ENCODE measurements around the gene ZNF112. TPM values are rescaled to one million over a fixed set of nuclear protein-coding genes. Genes with fewer than 3 reads are reported as not detected.

Gene ZNF112
- total RNA-seq, 1 experiment from 2014 or later: 5.4 TPM

DNA sequence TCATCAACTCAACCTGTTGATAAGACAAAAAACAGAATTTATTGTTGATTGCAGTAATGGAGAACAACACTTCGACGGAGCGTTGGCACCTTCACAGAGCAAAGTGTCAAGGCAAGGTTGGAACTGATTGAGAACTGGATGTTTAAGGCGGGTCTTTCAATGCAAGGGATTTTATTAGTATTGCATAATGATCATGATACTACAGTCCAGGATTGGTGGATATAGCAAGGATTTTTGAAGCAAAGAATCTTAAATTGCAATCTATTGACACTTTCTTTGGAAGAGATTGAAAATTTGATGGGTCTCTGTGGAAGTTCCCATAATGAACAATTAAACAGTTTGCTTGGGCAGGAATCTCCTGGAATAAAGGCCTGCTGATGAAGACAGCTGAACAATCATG is 51.0 kb downstream of the ZNF112 start:
- peaks cover 14% of the 10 kb centered on the region for H3K36me3 Mint-ChIP-seq (ENCODE audit: insufficient read depth, unreplicated experiment)
- BruUV-seq (replicated peaks): no TSS peak
- ChIA-PET POLR2A (interaction anchor here (0.6 to 2.6 kb wide), 14 partner anchors 9 to 1002 kb away, joined by 3 to 26 read pairs (median 4); partner anchors contain the start of genes ZNF112, ZNF221, ZNF225 and ZNF226), CTCF (interaction anchor here (0.7 kb wide), 1 partner anchor 565 kb away, joined by 3 read pairs; no protein-coding TSS in a partner anchor)
- DNase-seq (ENCODE audit: unreplicated experiment): no peak
- no peaks in the 10 kb centered on the region for H3K27me3 Mint-ChIP-seq (ENCODE audit: insufficient read depth, unreplicated experiment)
- no peak for TF ChIP-seq CTCF (IDR thresholded peaks at IDR 0.05; ENCODE audit: unreplicated experiment)
- no peak overlapping the region for H3K27ac Mint-ChIP-seq (ENCODE audit: low read depth, unreplicated experiment)
- peaks cover 6% of the 10 kb centered on the region for H3K9me3 Mint-ChIP-seq (ENCODE audit: unreplicated experiment)
- peaks cover 4% of the 10 kb centered on the region for H3K4me1 Mint-ChIP-seq (ENCODE audit: insufficient read depth, unreplicated experiment)
- intact Hi-C loops (cut with micrococcal nuclease): loop anchor here (2.0 kb wide), 2 partner anchors 51 to 93 kb away; partner anchors contain the start of genes ZNF112 and ZNF227
- no peak overlapping the region for H3K4me3 Mint-ChIP-seq (ENCODE audit: unreplicated experiment)

- POLR2A ChIA-PET: interaction anchor here (0.6 to 2.6 kb wide), 17 partner anchors 10 to 1003 kb away, joined by 3 to 26 read pairs (median 4); partner anchors contain the start of genes ZNF112, ZNF180, ZNF221 and ZNF225
- BruUV-seq (replicated peaks): no TSS peak
- peak within 1 kb of the TSS; percentile 64 for H3K27ac Mint-ChIP-seq (ENCODE audit: low read depth, unreplicated experiment)
- H3K27me3 Mint-ChIP-seq (ENCODE audit: insufficient read depth, unreplicated experiment): no peaks in the 10 kb centered on the region
- H3K36me3 Mint-ChIP-seq (ENCODE audit: insufficient read depth, unreplicated experiment): peaks cover 19% of the 10 kb centered on the region
- peak within 1 kb of the TSS; percentile 90 for H3K4me3 Mint-ChIP-seq (ENCODE audit: unreplicated experiment)
- H3K4me1 Mint-ChIP-seq (ENCODE audit: insufficient read depth, unreplicated experiment): peaks cover 4% of the 10 kb centered on the region
- TF ChIP-seq CTCF (IDR thresholded peaks at IDR 0.05; ENCODE audit: unreplicated experiment): no peak
- peak; percentile 99 for DNase-seq (ENCODE audit: unreplicated experiment)
- CTCF ChIA-PET: interaction anchor here (0.7 to 1.1 kb wide), 2 partner anchors 52 to 566 kb away, joined by 3 read pairs; no protein-coding TSS in a partner anchor
- peaks cover 2% of the 10 kb centered on the region for H3K9me3 Mint-ChIP-seq (ENCODE audit: unreplicated experiment)
- intact Hi-C loops (cut with micrococcal nuclease): loop anchor here (1.0 to 2.0 kb wide), 3 partner anchors 52 to 191 kb away; partner anchors contain the start of genes ZNF112, ZNF225 and ZNF227
These were observed 51.8 kb downstream of the ZNF112 start, which contains the start of gene ZNF235 for GRCh38 chr19:44304659-44305193. Gene ZNF235, minus strand, starts transcription at chr19:44305025. Its CDS starts 1,621 bp downstream, at chr19:44303404.

DNA sequence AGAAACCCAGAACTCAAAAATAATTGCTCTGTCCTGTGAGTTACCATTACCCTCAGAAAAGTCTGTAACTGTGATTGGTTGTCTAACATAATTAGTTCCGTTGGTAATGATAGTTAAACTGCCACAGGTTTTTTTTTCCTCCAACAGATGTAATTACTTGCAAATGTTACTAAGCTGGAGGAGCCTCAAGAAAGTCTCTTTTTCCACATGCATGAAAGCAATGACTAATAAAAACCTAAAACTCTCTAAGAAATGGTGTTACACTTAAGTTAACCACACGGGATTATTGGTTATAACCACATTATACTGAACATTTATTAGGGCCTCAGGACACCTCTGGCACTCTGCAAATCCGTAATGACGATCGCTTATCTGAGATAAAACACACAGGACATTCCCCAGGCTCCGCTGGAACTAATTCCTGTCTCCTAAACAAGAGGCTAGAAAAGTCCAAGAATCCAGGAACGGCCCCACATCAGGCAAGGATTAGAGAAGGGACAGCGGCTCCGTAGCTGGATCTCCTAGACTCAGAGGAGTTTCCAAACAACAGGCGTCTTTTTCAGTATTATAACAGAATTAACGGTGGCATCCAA is 52.4 kb downstream of the ZNF112 start:
- intact Hi-C loops (cut with micrococcal nuclease): loop anchor here (1.0 to 2.0 kb wide), 3 partner anchors 53 to 191 kb away; partner anchors contain the start of genes ZNF112, ZNF225 and ZNF227
- ChIA-PET POLR2A (interaction anchor here (1.2 to 2.6 kb wide), 11 partner anchors 11 to 196 kb away, joined by 3 to 26 read pairs (median 4); partner anchors contain the start of genes ZNF112, ZNF180, ZNF225 and ZNF226), CTCF (interaction anchor here (1.1 kb wide), 1 partner anchor 52 kb away, joined by 3 read pairs; no protein-coding TSS in a partner anchor)
- Mint-ChIP-seq H3K4me1 (ENCODE audit: insufficient read depth, unreplicated experiment) (peaks cover 4% of the 10 kb centered on the region), H3K4me3 (ENCODE audit: unreplicated experiment) (peak overlapping the region; percentile 90), H3K27me3 (ENCODE audit: insufficient read depth, unreplicated experiment) (no peaks in the 10 kb centered on the region), H3K36me3 (ENCODE audit: insufficient read depth, unreplicated experiment) (peaks cover 24% of the 10 kb centered on the region), H3K27ac (ENCODE audit: low read depth, unreplicated experiment) (peak overlapping the region; percentile 64), H3K9me3 (ENCODE audit: unreplicated experiment) (no peaks in the 10 kb centered on the region)
- DNase-seq (ENCODE audit: unreplicated experiment): no peak
- TF ChIP-seq CTCF (IDR thresholded peaks at IDR 0.05; ENCODE audit: unreplicated experiment): no peak
- BruUV-seq (replicated peaks): no TSS peak

- CTCF ChIA-PET: interaction anchor here (1.1 kb wide), 1 partner anchor 51 kb away, joined by 3 read pairs; no protein-coding TSS in a partner anchor
- DNase-seq (ENCODE audit: unreplicated experiment): no peak
- Mint-ChIP-seq H3K9me3 (ENCODE audit: unreplicated experiment) (no peaks in the 10 kb centered on the region), H3K27ac (ENCODE audit: low read depth, unreplicated experiment) (no peak overlapping the region), H3K4me3 (ENCODE audit: unreplicated experiment) (peak overlapping the region; percentile 90), H3K4me1 (ENCODE audit: insufficient read depth, unreplicated experiment) (peaks cover 4% of the 10 kb centered on the region), H3K36me3 (ENCODE audit: insufficient read depth, unreplicated experiment) (peaks cover 31% of the 10 kb centered on the region), H3K27me3 (ENCODE audit: insufficient read depth, unreplicated experiment) (no peaks in the 10 kb centered on the region)
- intact Hi-C loops (cut with micrococcal nuclease): no loop called here
- POLR2A ChIA-PET: interaction anchor here (1.2 to 2.6 kb wide), 6 partner anchors 10 to 139 kb away, joined by 4 to 26 read pairs (median 13); partner anchors contain the start of genes ZNF112, ZNF226 and ZNF227
- BruUV-seq (replicated peaks): no TSS peak
- no peak for TF ChIP-seq CTCF (IDR thresholded peaks at IDR 0.05; ENCODE audit: unreplicated experiment)
These were observed 53.2 kb downstream of the ZNF112 start for GRCh38 chr19:44303320-44303719.
